B cell (primary cell): Measurements from ENCODE around the gene SLC5A10. TPM values are rescaled to one million over a fixed set of nuclear protein-coding genes. Genes with fewer than 3 reads are reported as not detected.

Experiments
- ATAC-seq: fragments of 200-7000 bp; cut with Tn5 transposase; one replicate; pipeline ENCODE4 v1.10.0; 2021; ENCODE audit warnings: low read depth, mild to moderate bottlenecking, moderate number of reproducible peaks, moderate library complexity
- CTCF ChIA-PET: fragments of 350-600 bp; sonication (Branson Sonifier 250); formaldehyde crosslinking; loops from one replicate; lab custom pipeline; 2021; ENCODE audit warnings: antibody characterized with exemption, inconsistent platforms; lab: Charles Lee
- POLR2A ChIA-PET: fragments of 350-600 bp; sonication (Branson Sonifier 250); formaldehyde crosslinking; loops from one replicate; lab custom pipeline; 2021; ENCODE audit warnings: antibody characterized with exemption; lab: Charles Lee
- DNase-seq: peaks from one replicate; pipeline ENCODE4 v3.0.0; 2013
- H2AFZ ChIP-seq: 2 replicates; pipeline ENCODE4 v1.6.1; 2012; ENCODE audit warnings: mild to moderate bottlenecking, low read depth, low read length; ENCODE audit not compliant: insufficient read depth, poor library complexity, severe bottlenecking
- H3K27ac ChIP-seq, 2 donors: 1 replicate in 1 of 2; 2 replicates in 1 of 2; pipeline ENCODE4 v1.5.1; 2012 to 2013; ENCODE audit warnings: low read length in 2 of 2, mild to moderate bottlenecking in 2 of 2, moderate library complexity in 1 of 2
- H3K27me3 ChIP-seq, 4 experiments: fragments of 200-600 bp in 1 of 4; sonication (generic) in 1 of 4; replicated peaks in 1 of 4; 1 replicate in 2 of 4; 2 replicates in 2 of 4; pipeline versions ENCODE4 v1.6.1 to v1.7.0; 2013 to 2016; ENCODE audit warnings: low read length in 3 of 4, mild to moderate bottlenecking in 2 of 4, mixed read lengths in 1 of 4, moderate library complexity in 1 of 4; ENCODE audit not compliant: insufficient read depth in 4 of 4, control insufficient read depth in 3 of 4; ENCODE audit errors: control extremely low read depth in 1 of 4
- H3K36me3 ChIP-seq, 2 experiments: replicated peaks in 1 of 2; 1 replicate in 1 of 2; 2 replicates in 1 of 2; pipeline versions ENCODE4 v1.6.1 to v1.7.1; 2013; ENCODE audit warnings: low read length in 1 of 2; ENCODE audit not compliant: insufficient read depth in 2 of 2, control insufficient read depth in 1 of 2; ENCODE audit errors: control extremely low read depth in 1 of 2, extremely low read depth in 1 of 2
- H3K4me1 ChIP-seq, 2 donors: fragments of 200-600 bp in 1 of 2; sonication (generic) in 1 of 2; 1 replicate in 1 of 2; 2 replicates in 1 of 2; pipeline versions ENCODE4 v1.5.1 to v1.6.1; 2013 to 2017; ENCODE audit warnings: low read length in 2 of 2; ENCODE audit not compliant: control insufficient read depth in 2 of 2, insufficient read depth in 2 of 2
- H3K4me2 ChIP-seq: replicated peaks from 2 replicates; pipeline ENCODE3; 2012; ENCODE audit warnings: mild to moderate bottlenecking, low read depth, low read length; ENCODE audit not compliant: poor library complexity, severe bottlenecking
- H3K4me3 ChIP-seq, 5 experiments: fragments of 200-600 bp in 1 of 5; sonication (generic) in 1 of 5; 1 replicate in 3 of 5; 2 replicates in 2 of 5; pipeline versions ENCODE4 v1.5.1 to v1.7.0; 2011 to 2016; ENCODE audit warnings: low read length in 4 of 5, mild to moderate bottlenecking in 4 of 5, low read depth in 2 of 5, control low read depth in 1 of 5, moderate library complexity in 1 of 5; ENCODE audit not compliant: insufficient read depth in 1 of 5; ENCODE audit errors: control extremely low read depth in 1 of 5, extremely low read depth in 1 of 5
- H3K79me2 ChIP-seq: fragments of 200-600 bp; sonication (generic); one replicate; pipeline ENCODE4 v1.6.0; 2016; ENCODE audit warnings: low read length; ENCODE audit not compliant: control insufficient read depth, insufficient read depth
- H3K9ac ChIP-seq: fragments of 200-600 bp; sonication (generic); 2 replicates; pipeline ENCODE4 v1.6.1; 2017; ENCODE audit warnings: mild to moderate bottlenecking, low read length, moderate library complexity
- H3K9me3 ChIP-seq, 3 donors: one replicate each; pipeline versions ENCODE4 v1.6.1 to v1.7.1; 2013; ENCODE audit warnings: low read length in 2 of 3; ENCODE audit not compliant: control insufficient read depth in 2 of 3, insufficient read depth in 1 of 3; ENCODE audit errors: control extremely low read depth in 1 of 3
- H4K20me1 ChIP-seq: 2 replicates; pipeline ENCODE4 v1.6.0; 2012; ENCODE audit warnings: mild to moderate bottlenecking, low read length; ENCODE audit not compliant: insufficient read depth, control insufficient read depth, poor library complexity, severe bottlenecking
- H3K27ac Mint-ChIP-seq: one replicate; pipeline ENCODE4 v1.8.0; 2021; ENCODE audit warnings: mixed read lengths
- H3K27me3 Mint-ChIP-seq: one replicate; pipeline ENCODE4 v1.8.0; 2021; ENCODE audit warnings: mixed read lengths
- H3K4me1 Mint-ChIP-seq: one replicate; pipeline ENCODE4 v1.8.0; 2021; ENCODE audit warnings: mixed read lengths
- H3K4me3 Mint-ChIP-seq: one replicate; pipeline ENCODE4 v1.8.0; 2021; ENCODE audit warnings: mixed read lengths
- H3K9me3 Mint-ChIP-seq: one replicate; pipeline ENCODE4 v1.8.0; 2022; ENCODE audit warnings: mixed read lengths; ENCODE audit not compliant: insufficient read depth
- CTCF ChIP-seq: fragments of 200-600 bp; IDR thresholded peaks from one replicate; pipeline ENCODE4 v1.8.0; 2022; ENCODE audit warnings: antibody characterized with exemption, mild to moderate bottlenecking
- EZH2 ChIP-seq: IDR thresholded peaks from 2 replicates; pipeline ENCODE4 v1.6.1; 2012; ENCODE audit warnings: borderline replicate concordance, low read depth, mild to moderate bottlenecking, moderate library complexity, low read length; ENCODE audit not compliant: insufficient read depth, poor library complexity, severe bottlenecking
- WGBS: methylation state at CpG from one replicate; pipeline ENCODE4 v1.1.5; 2013; ENCODE audit warnings: missing lambda C conversion rate; ENCODE audit not compliant: insufficient coverage; 5-methylcytosine and 5-hydroxymethylcytosine counted together
- intact Hi-C: fragments of 100-400 bp; cut with micrococcal nuclease; formaldehyde crosslinking; loops from one replicate; pipeline ENCODE4 v1.10.0; 2022
- polyA plus RNA-seq: library from polyadenylated mRNA; depleted of rRNA; stranded (reverse); fragments of >200 nt; gene quantifications from 2 replicates; pipeline ENCODE4 v1.2.3, GENCODE V29; 2012
- total RNA-seq, 2 donors: library from RNA; stranded (reverse); fragments of 120-200 nt in 1 of 2; gene quantifications; 1 replicate in 1 of 2; 2 replicates in 1 of 2; pipeline versions ENCODE4 v1.2.3 to v1.2.4, GENCODE V29; 2013 to 2022

SLC5A10 gene
- total and polyA plus RNA-seq, 2 donors (not counting 1 experiment from before 2014, with no cell fraction given) = not detected

- peaks cover 0 to 5% (median 0%) of the 10 kb centered on the region in 3 donors for H3K9me3 ChIP-seq
- no peak overlapping the region for H3K4me2 ChIP-seq
- H3K4me1 ChIP-seq = peaks cover 0 to 17% of the 10 kb centered on the region in 2 donors
- WGBS = 97% methylated on average over 5 of the region's 5 CpGs
- peaks cover 6% of the 10 kb centered on the region for H3K4me1 Mint-ChIP-seq
- H3K9ac ChIP-seq = no peak overlapping the region
- H3K9me3 Mint-ChIP-seq = no peaks in the 10 kb centered on the region
- no peaks in the 10 kb centered on the region for H3K27me3 ChIP-seq
- no peak overlapping the region for H3K27ac Mint-ChIP-seq
- no peaks in the 10 kb centered on the region for H3K36me3 ChIP-seq
- ChIA-PET POLR2A (no interaction called here), CTCF (interaction anchor here (1.0 to 2.0 kb wide), 6 partner anchors 12 to 144 kb away, joined by 3 to 14 read pairs (median 5); no protein-coding TSS in a partner anchor)
- H3K4me3 Mint-ChIP-seq = no peak overlapping the region
- H3K27ac ChIP-seq = no peak overlapping the region
- DNase-seq = no peak
- intact Hi-C loops = no loop called here
- no peaks in the 10 kb centered on the region for H3K79me2 ChIP-seq
- H4K20me1 ChIP-seq = no peaks in the 10 kb centered on the region
- no peak overlapping the region for H2AFZ ChIP-seq
- no peaks in the 10 kb centered on the region for H3K27me3 Mint-ChIP-seq
- H3K4me3 ChIP-seq = no peak overlapping the region
- no peak for ATAC-seq
- TF ChIP-seq EZH2 (no peak), CTCF (no peak)
Observed at GRCh38 chr17:18959845-18960240, 7.9 kb downstream of the SLC5A10 start.

- POLR2A ChIA-PET = no interaction called here
Observed at GRCh38 chr17:18960241-18960665, 8.3 kb downstream of the SLC5A10 start.

More at GRCh38 chr17:18960241-18960665, 8.3 kb downstream of the SLC5A10 start:
- Mint-ChIP-seq H3K4me1 (peaks cover 6% of the 10 kb centered on the region), H3K27ac (no peak overlapping the region), H3K4me3 (no peak overlapping the region), H3K27me3 (no peaks in the 10 kb centered on the region), H3K9me3 (no peaks in the 10 kb centered on the region)
- no peak for ATAC-seq
- whole genome bisulfite sequencing = 94% methylated on average over 8 of the region's 15 CpGs
- Histone ChIP-seq H4K20me1 (no peaks in the 10 kb centered on the region), H2AFZ (no peak overlapping the region), H3K9me3 (peaks cover 0 to under 1% (median 0%) of the 10 kb centered on the region in 3 donors), H3K9ac (no peak overlapping the region), H3K27me3 (no peaks in the 10 kb centered on the region), H3K27ac (no peak overlapping the region), H3K4me1 (peaks cover 0 to 17% of the 10 kb centered on the region in 2 donors), H3K4me2 (peak overlapping the region; percentile 13), H3K36me3 (no peaks in the 10 kb centered on the region), H3K79me2 (no peaks in the 10 kb centered on the region), H3K4me3 (no peak overlapping the region)
- CTCF ChIA-PET = interaction anchor here (0.7 to 2.0 kb wide), 14 partner anchors 11 to 144 kb away, joined by 3 to 14 read pairs (median 5); no protein-coding TSS in a partner anchor
- no peak for DNase-seq
- intact Hi-C loops = no loop called here
- no peak for TF ChIP-seq CTCF
- TF ChIP-seq EZH2 = no peak
